Keratinocyte (primary cell): ENCODE data around the gene CHFR.

Experiments
- CTCF ChIP-seq, 3 experiments: IDR thresholded peaks in 1 of 3; conservative IDR thresholded peaks in 1 of 3; optimal IDR thresholded peaks in 1 of 3; 2 replicates in 2 of 3; 3 replicates in 1 of 3; pipeline versions ENCODE3 to v1.5.1; 2011; ENCODE audit warnings: low read length in 3 of 3, mild to moderate bottlenecking in 3 of 3, moderate library complexity in 2 of 3, control low read depth in 1 of 3, inconsistent platforms in 1 of 3; ENCODE audit not compliant: insufficient read depth in 2 of 3; ENCODE audit errors: extremely low read depth in 1 of 3
- EZH2 ChIP-seq: IDR thresholded peaks from one replicate; pipeline ENCODE4 v1.6.1; 2012; ENCODE audit warnings: inconsistent platforms, mild to moderate bottlenecking, low read length, moderate library complexity

GRCh38 chr12:132789099-132789471 lies 98.3 kb downstream of the CHFR start:
- TF ChIP-seq EZH2, result no peak
- no peak for TF ChIP-seq CTCF (optimal IDR thresholded peaks at IDR 0.05 in 1 of 3, IDR thresholded peaks at IDR 0.05 in 1 of 3, conservative IDR thresholded peaks at IDR 0.05 in 1 of 3; ENCODE audit: extremely low read depth in 1 of 3, insufficient read depth in 2 of 3, low read length in 3 of 3)
